ENCODE results near the gene IER3.

IER3 gene

DNA sequence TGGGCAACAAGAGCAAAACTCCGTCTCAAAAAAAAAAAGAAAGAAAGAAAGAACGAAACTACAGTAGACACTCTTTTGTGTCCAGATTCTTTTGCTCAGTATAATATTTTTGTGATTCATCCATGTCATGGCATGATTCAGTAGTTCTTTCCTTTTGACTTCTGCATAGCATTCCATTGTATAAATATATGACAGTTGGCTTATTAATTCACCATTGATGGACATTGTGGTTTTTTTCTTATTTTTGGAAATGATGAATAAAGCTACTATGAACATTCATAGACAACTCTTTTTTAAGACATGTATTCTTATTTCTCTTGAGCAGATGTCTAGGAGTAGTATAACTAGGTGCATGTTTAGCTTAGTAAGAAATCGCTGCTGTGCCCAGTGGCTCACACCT lies 10.3 kb upstream of the IER3 start:
- no peak overlapping the region for H3K4me3 ChIP-seq (replicated peaks in 1 of 2; ENCODE audit: low read depth in 2 of 2, low read length in 2 of 2)
- TF ChIP-seq, protein P1, sequence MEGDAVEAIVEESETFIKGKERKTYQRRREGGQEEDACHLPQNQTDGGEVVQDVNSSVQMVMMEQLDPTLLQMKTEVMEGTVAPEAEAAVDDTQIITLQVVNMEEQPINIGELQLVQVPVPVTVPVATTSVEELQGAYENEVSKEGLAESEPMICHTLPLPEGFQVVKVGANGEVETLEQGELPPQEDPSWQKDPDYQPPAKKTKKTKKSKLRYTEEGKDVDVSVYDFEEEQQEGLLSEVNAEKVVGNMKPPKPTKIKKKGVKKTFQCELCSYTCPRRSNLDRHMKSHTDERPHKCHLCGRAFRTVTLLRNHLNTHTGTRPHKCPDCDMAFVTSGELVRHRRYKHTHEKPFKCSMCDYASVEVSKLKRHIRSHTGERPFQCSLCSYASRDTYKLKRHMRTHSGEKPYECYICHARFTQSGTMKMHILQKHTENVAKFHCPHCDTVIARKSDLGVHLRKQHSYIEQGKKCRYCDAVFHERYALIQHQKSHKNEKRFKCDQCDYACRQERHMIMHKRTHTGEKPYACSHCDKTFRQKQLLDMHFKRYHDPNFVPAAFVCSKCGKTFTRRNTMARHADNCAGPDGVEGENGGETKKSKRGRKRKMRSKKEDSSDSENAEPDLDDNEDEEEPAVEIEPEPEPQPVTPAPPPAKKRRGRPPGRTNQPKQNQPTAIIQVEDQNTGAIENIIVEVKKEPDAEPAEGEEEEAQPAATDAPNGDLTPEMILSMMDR (IDR thresholded peaks at IDR 0.05; ENCODE audit: low read depth, low read length): no peak
- DNase-seq (ENCODE audit: low read depth in 2 of 2): peak in 1 of 2 donors; percentile 90

DNA sequence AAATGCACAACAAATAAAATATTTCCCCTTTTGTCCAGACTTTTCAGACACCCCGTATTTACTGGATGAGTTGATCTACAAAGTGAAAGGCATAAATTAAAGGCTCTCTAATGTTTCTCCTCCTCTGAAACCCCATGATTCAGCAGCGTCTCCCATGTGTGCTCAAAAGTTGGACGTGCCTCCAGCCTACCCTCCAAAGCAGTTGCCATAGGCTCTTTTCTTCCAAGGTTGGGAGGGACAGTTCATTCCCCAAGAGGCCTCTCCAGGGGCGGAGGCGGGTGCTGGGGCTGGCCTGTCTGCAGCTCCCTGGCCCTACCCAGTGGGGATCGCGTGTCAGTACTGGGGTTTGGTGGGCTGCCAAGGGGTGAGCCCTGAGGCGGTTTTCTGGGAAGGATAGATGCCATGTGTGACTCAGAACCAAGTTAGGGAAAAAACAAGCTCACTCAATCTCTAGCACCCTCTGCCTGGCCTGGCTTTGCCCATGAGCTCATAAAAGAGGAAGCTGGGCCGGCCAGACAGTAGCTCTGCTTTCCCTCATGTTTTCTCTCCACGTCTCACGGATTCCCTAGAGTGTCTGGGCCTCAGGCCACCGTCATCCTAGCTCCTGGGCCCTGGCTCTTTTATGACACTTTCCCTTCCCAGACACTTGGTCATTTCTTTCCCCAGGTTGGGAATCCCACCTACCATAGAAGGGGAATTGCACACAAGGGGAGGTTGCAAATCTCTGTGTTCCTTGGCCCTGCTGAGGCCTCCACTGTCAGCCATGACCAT lies 8.0 kb upstream of the IER3 start:
- TF ChIP-seq, protein P1 (IDR thresholded peaks at IDR 0.05; ENCODE audit: low read depth, low read length): no peak
- no peak overlapping the region for H3K4me3 ChIP-seq (replicated peaks in 1 of 2; ENCODE audit: low read depth in 2 of 2, low read length in 2 of 2)
- DNase-seq (ENCODE audit: low read depth in 2 of 2): peak; percentile 100

DNA sequence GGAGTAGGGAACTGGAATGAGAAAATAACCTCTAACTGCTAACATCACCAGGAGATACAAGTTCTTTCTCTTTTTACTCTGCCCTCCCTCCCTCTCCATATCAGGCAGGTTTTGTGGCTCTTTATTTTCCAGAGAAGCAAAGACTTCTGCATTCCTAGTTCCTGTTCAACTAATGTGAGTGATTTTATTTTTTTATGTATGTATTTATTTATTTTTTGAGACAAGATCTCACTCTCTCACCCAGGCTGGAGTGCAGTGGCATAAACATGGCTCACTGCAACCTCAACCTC lies 6.0 kb upstream of the IER3 start:
- DNase-seq (ENCODE audit: low read depth in 2 of 2): no peak
- TF ChIP-seq, protein P1 (IDR thresholded peaks at IDR 0.05; ENCODE audit: low read depth, low read length): no peak
- no peak overlapping the region for H3K4me3 ChIP-seq (replicated peaks in 1 of 2; ENCODE audit: low read depth in 2 of 2, low read length in 2 of 2)

DNA sequence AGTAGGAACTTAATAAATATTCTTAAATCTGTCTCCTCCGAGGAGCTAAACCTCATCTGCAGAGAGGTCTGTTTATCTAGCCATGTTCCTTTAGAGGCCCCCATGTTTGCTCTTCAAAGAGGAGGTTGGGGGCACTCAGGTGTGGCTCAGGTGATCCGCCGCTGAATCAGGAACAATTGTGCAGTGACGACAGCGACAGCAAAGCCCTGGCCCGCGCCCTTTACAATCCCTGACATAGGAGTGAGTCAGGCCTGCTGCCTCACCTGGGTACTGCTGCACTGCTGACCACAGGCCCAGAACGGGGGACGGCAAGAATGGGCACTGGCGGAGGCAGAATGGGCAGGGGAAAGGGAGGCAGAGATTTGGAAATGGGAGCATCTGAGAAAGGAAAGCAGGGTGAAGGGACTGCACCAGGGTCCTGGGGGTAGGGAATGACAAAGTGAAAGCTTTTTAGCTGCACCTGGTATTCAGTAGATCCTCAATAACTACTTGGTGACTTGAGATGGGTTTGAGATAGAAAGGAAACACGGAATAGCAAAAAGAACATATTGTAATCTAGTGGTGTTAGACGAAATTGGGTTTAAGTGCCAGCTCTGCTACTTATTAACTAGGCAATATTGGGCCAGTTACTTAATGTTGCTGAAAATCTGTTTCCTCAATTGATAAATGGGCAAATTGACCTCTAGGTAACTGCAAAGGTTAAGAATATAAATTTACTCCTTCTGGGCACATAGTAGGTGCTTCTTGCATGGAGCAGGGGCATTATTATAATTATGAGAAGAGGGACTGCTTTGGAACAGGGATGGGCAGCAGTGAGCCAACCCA lies 5.4 kb upstream of the IER3 start:
- no peak for DNase-seq (ENCODE audit: low read depth in 2 of 2)
- TF ChIP-seq, protein P1 (IDR thresholded peaks at IDR 0.05; ENCODE audit: low read depth, low read length): no peak
- no peak overlapping the region for H3K4me3 ChIP-seq (replicated peaks in 1 of 2; ENCODE audit: low read depth in 2 of 2, low read length in 2 of 2)

DNA sequence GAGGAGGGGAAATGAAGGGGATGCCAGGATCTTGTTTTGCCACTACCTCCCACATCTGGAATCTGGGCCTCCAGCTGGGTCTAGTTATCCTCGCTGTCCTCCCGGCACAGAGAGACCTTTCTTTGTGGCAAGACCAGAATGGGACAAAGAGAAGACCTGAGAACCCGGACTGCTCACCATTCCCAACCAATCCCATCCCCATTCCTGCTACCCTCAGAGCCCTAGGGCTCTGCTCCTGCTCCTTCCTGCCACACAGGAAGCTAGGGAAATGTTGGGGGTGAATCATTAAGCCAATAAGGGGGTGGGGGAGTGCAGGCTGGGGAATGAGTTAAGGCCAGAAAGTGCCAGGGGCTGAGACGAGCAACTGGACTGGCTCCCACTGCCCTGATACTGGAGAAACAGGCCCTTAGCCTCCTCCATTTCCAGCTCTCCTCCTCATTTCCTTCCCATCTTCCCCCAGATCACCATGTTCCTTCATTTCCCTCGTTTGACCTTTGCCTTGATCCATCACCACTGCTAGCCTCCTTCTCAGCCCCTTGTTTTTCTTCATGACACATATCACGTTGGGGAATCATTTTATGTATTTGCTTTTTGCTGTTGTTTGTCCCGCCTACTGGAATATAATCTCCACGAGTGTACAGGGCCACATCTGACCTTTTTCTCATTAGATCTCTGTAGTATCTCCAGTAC lies 4.6 kb upstream of the IER3 start:
- TF ChIP-seq, protein P1 (IDR thresholded peaks at IDR 0.05; ENCODE audit: low read depth, low read length): no peak
- peak; percentile 61 to 63 for DNase-seq (ENCODE audit: low read depth in 2 of 2)

DNA sequence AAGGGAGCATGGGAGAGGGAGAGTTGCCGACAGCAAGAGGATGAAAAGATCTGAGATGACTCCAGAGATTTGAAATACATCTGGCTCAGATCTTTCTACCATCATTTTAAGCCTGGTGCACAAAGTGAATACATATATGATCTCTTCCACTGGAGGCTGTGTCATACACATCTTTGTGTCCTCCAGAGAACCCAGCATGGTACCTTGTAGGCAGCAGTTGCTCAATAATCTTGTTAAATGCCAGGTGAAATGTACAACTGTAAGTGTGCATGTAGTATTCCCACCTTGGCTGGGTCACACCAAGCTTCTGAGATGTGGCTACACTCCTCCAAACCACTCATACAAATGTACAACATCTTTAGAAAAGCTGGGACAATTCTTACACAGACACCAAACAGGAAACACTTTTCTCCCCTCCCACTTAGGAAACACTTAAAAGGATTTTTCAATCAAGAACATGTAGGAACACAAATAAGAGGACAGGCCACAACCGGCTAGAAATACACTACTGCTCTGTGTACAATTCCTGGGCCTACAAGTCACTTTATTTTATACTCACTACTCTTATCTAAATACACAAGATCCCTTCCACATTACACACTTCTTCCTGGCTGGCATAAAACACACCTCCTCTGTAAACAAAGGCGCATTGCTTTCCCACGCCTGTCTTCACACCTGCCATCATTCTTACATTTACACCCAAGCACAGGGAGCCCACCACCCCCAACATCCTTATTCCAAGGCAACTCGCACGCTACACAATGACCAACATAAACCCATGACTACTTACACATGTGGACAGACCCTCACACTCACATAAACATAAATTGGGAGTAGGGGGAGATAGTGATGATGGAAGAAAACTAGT lies 3.8 kb upstream of the IER3 start:
- TF ChIP-seq, protein P1 (IDR thresholded peaks at IDR 0.05; ENCODE audit: low read depth, low read length): no peak
- H3K4me3 ChIP-seq (replicated peaks in 1 of 2; ENCODE audit: low read depth in 2 of 2, low read length in 2 of 2): no peak overlapping the region
- DNase-seq (ENCODE audit: low read depth in 2 of 2): peak in 1 of 2 donors; percentile 42

More for the DNA sequence above, 4.6 kb upstream of the IER3 start:
- no peak overlapping the region for H3K4me3 ChIP-seq (replicated peaks in 1 of 2; ENCODE audit: low read depth in 2 of 2, low read length in 2 of 2)
